ENCODE data around the gene DENND1A.

- TF ChIP-seq POLR2A (IDR thresholded peaks at IDR 0.05; ENCODE audit: low read length): no peak
- no peak for TF ChIP-seq GATA1 (IDR thresholded peaks at IDR 0.05; ENCODE audit: low read depth, low read length)
Measured at GRCh38 chr9:123912167-123912897, 17.6 kb downstream of the DENND1A start.
